OCI-LY1 (cell line): Measurements from ENCODE around the gene FOXE3.

Experiments
- H2AFZ ChIP-seq: fragments of 200-600 bp; sonication (generic), shearing (Covaris generic); 2 replicates; pipeline ENCODE4 v1.6.0; 2014; ENCODE audit warnings: antibody characterized with exemption, mild to moderate bottlenecking, low read length
- H3F3A ChIP-seq: fragments of 200-600 bp; sonication (generic), shearing (Covaris generic); 2 replicates; pipeline ENCODE4 v1.6.0; 2014; ENCODE audit warnings: mild to moderate bottlenecking, antibody characterized with exemption, low read length, moderate library complexity; ENCODE audit not compliant: insufficient read depth
- H3K27ac ChIP-seq: fragments of 200-600 bp; sonication (generic); 2 replicates; pipeline ENCODE4 v1.5.1; 2014; ENCODE audit warnings: low read length, mixed run types, mild to moderate bottlenecking, low read depth; ENCODE audit not compliant: poor library complexity, severe bottlenecking
- H3K27me3 ChIP-seq: fragments of 200-600 bp; sonication (generic); 2 replicates; pipeline ENCODE4 v1.6.0; 2014; ENCODE audit warnings: antibody characterized with exemption, mild to moderate bottlenecking, low read length, moderate library complexity; ENCODE audit not compliant: insufficient read depth
- H3K36me3 ChIP-seq: fragments of 200-600 bp; sonication (generic); 2 replicates; pipeline ENCODE4 v1.6.1; 2014; ENCODE audit warnings: mild to moderate bottlenecking, antibody characterized with exemption, low read length, moderate library complexity, mixed read lengths; ENCODE audit not compliant: insufficient read depth
- H3K4me1 ChIP-seq: fragments of 200-600 bp; sonication (generic); 2 replicates; pipeline ENCODE4 v1.5.1; 2014; ENCODE audit warnings: mild to moderate bottlenecking, low read length, moderate library complexity; ENCODE audit not compliant: insufficient read depth, severe bottlenecking
- H3K4me2 ChIP-seq: fragments of 200-600 bp; sonication (generic), shearing (Covaris generic); 2 replicates; pipeline ENCODE4 v1.6.1; 2014; ENCODE audit warnings: low read length
- H3K4me3 ChIP-seq: fragments of 200-600 bp; sonication (generic); 2 replicates; pipeline ENCODE4 v1.5.1; 2014; ENCODE audit warnings: low read length, low read depth, mild to moderate bottlenecking, mixed read lengths; ENCODE audit not compliant: poor library complexity, severe bottlenecking
- H3K79me2 ChIP-seq: fragments of 200-600 bp; shearing (Covaris generic); 2 replicates; pipeline ENCODE4 v1.6.1; 2016; ENCODE audit warnings: mixed run types, low read length, mixed read lengths; ENCODE audit not compliant: insufficient read depth
- H3K9ac ChIP-seq: fragments of 200-600 bp; sonication (generic), shearing (Covaris generic); 2 replicates; pipeline ENCODE4 v1.6.1; 2014; ENCODE audit warnings: mild to moderate bottlenecking, low read length, mixed read lengths
- H3K9me2 ChIP-seq: fragments of 200-600 bp; sonication (generic), shearing (Covaris generic); 2 replicates; pipeline ENCODE4 v1.6.1; 2014; ENCODE audit warnings: low read depth, mild to moderate bottlenecking, low read length, mixed read lengths
- H3K9me3 ChIP-seq: fragments of 200-600 bp; shearing (Covaris generic); 2 replicates; pipeline ENCODE4 v1.6.1; 2014; ENCODE audit warnings: low read length, mixed read lengths
- H4K20me1 ChIP-seq: fragments of 200-600 bp; sonication (generic), shearing (Covaris generic); 2 replicates; pipeline ENCODE4 v1.6.0; 2016; ENCODE audit warnings: mild to moderate bottlenecking, low read length; ENCODE audit not compliant: insufficient read depth
- EZH2 ChIP-seq: fragments of 200-600 bp; sonication (generic), shearing (Covaris generic); IDR thresholded peaks from 2 replicates; pipeline ENCODE4 v1.8.0; 2017; ENCODE audit warnings: borderline replicate concordance, mixed run types, mild to moderate bottlenecking, antibody characterized with exemption, low read length, moderate library complexity, mixed read lengths
- TF ChIP-seq, protein P1 (sequence below): fragments of 200-600 bp; sonication (generic), shearing (Covaris generic); IDR thresholded peaks from 2 replicates; pipeline ENCODE4 v1.5.1; 2017; ENCODE audit warnings: mild to moderate bottlenecking, antibody characterized with exemption, low read length, moderate library complexity, mixed read lengths

Gene FOXE3

GRCh38 chr1:47388030-47388890, 27.8 kb upstream of the FOXE3 start:
- no peak overlapping the region for H3K4me2 ChIP-seq
- TF ChIP-seq, protein P1, sequence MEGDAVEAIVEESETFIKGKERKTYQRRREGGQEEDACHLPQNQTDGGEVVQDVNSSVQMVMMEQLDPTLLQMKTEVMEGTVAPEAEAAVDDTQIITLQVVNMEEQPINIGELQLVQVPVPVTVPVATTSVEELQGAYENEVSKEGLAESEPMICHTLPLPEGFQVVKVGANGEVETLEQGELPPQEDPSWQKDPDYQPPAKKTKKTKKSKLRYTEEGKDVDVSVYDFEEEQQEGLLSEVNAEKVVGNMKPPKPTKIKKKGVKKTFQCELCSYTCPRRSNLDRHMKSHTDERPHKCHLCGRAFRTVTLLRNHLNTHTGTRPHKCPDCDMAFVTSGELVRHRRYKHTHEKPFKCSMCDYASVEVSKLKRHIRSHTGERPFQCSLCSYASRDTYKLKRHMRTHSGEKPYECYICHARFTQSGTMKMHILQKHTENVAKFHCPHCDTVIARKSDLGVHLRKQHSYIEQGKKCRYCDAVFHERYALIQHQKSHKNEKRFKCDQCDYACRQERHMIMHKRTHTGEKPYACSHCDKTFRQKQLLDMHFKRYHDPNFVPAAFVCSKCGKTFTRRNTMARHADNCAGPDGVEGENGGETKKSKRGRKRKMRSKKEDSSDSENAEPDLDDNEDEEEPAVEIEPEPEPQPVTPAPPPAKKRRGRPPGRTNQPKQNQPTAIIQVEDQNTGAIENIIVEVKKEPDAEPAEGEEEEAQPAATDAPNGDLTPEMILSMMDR: no peak
- TF ChIP-seq EZH2: no peak
- H3K4me1 ChIP-seq: no peaks in the 10 kb centered on the region
- H3K9ac ChIP-seq: no peak overlapping the region
- H3K79me2 ChIP-seq: no peaks in the 10 kb centered on the region
- no peak overlapping the region for H3K27ac ChIP-seq
- no peak overlapping the region for H2AFZ ChIP-seq
- no peaks in the 10 kb centered on the region for H3K36me3 ChIP-seq
- H3K9me3 ChIP-seq: no peaks in the 10 kb centered on the region
- no peak overlapping the region for H3K4me3 ChIP-seq
- no peaks in the 10 kb centered on the region for H3F3A ChIP-seq
- H4K20me1 ChIP-seq: no peaks in the 10 kb centered on the region
- no peaks in the 10 kb centered on the region for H3K9me2 ChIP-seq
- H3K27me3 ChIP-seq: no peaks in the 10 kb centered on the region

GRCh38 chr1:47388891-47389238, 27.2 kb upstream of the FOXE3 start:
- Histone ChIP-seq H3K4me2 (no peak overlapping the region), H4K20me1 (no peaks in the 10 kb centered on the region), H3K4me1 (no peaks in the 10 kb centered on the region), H3K79me2 (no peaks in the 10 kb centered on the region), H3K4me3 (no peak overlapping the region), H3F3A (no peaks in the 10 kb centered on the region), H3K36me3 (no peaks in the 10 kb centered on the region), H3K27ac (no peak overlapping the region), H3K9ac (no peak overlapping the region), H3K9me3 (no peaks in the 10 kb centered on the region), H3K27me3 (no peaks in the 10 kb centered on the region), H2AFZ (no peak overlapping the region), H3K9me2 (no peaks in the 10 kb centered on the region)
- TF ChIP-seq, protein P1: peak; percentile 83
- no peak for TF ChIP-seq EZH2

DNA sequence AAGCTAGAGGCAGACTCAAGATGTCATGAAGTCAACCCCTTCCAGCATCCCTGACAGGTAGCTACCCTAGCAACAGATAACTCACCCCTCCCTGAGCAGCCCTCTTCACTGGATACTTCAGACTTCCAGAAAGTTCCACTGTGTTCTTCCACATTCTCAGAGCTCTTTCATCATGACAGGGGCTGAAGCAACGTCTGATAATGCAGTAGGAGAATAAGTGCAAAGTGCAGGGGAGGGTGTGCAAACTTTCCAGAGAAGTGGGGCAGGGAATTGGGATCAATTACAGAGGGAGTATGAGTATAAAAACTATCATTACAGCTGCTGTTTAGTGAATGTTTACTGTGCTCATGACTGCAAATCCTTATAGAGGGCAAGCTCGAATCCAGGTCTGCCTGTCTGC, 26.4 kb upstream of the FOXE3 start:
- no peaks in the 10 kb centered on the region for H3K79me2 ChIP-seq
- no peaks in the 10 kb centered on the region for H3K36me3 ChIP-seq
- no peak overlapping the region for H3K27ac ChIP-seq
- no peaks in the 10 kb centered on the region for H3K27me3 ChIP-seq
- H3K4me1 ChIP-seq: no peaks in the 10 kb centered on the region
- H3K9ac ChIP-seq: no peak overlapping the region
- H3K4me2 ChIP-seq: no peak overlapping the region
- no peaks in the 10 kb centered on the region for H3F3A ChIP-seq
- no peak overlapping the region for H3K4me3 ChIP-seq
- no peak overlapping the region for H2AFZ ChIP-seq
- H4K20me1 ChIP-seq: no peaks in the 10 kb centered on the region
- H3K9me3 ChIP-seq: no peaks in the 10 kb centered on the region
- H3K9me2 ChIP-seq: no peaks in the 10 kb centered on the region
- TF ChIP-seq, protein P1: no peak
- no peak for TF ChIP-seq EZH2
